OCI-LY1 (cell line): ENCODE measurements around the gene VPS35L.

ENCODE experiments used
- CTCF ChIP-seq: fragments of 200-600 bp; sonication (generic), shearing (Covaris generic); IDR thresholded peaks from 2 replicates; pipeline ENCODE4 v1.5.1; 2017; ENCODE audit warnings: mild to moderate bottlenecking, antibody characterized with exemption, low read length, moderate library complexity, mixed read lengths
- EZH2 ChIP-seq: fragments of 200-600 bp; sonication (generic), shearing (Covaris generic); IDR thresholded peaks from 2 replicates; pipeline ENCODE4 v1.8.0; 2017; ENCODE audit warnings: borderline replicate concordance, mixed run types, mild to moderate bottlenecking, antibody characterized with exemption, low read length, moderate library complexity, mixed read lengths

GRCh38 chr16:19532601-19533000, 22.9 kb upstream of the VPS35L start:
- TF ChIP-seq CTCF (no peak), EZH2 (no peak)
